BLaER1 (cell line): Measurements from ENCODE around the gene FSCN2.

Source experiments
- H3K27ac ChIP-seq: shearing (Covaris generic); formaldehyde crosslinking; 2 replicates; pipeline ENCODE4 v1.8.1; 2022
- H3K27me3 ChIP-seq: shearing (Covaris generic); formaldehyde crosslinking; 2 replicates; pipeline ENCODE4 v1.8.1; 2022
- H3K36me3 ChIP-seq: shearing (Covaris generic); formaldehyde crosslinking; 2 replicates; pipeline ENCODE4 v1.8.1; 2022
- H3K4me1 ChIP-seq: shearing (Covaris generic); formaldehyde crosslinking; 2 replicates; pipeline ENCODE4 v1.8.1; 2022
- H3K4me2 ChIP-seq: shearing (Covaris generic); formaldehyde crosslinking; 2 replicates; pipeline ENCODE4 v1.8.1; 2022
- H3K4me3 ChIP-seq: shearing (Covaris generic); formaldehyde crosslinking; 2 replicates; pipeline ENCODE4 v1.8.1; 2022
- H3K9ac ChIP-seq: shearing (Covaris generic); formaldehyde crosslinking; 2 replicates; pipeline ENCODE4 v1.8.1; 2022
- H3K9me3 ChIP-seq: shearing (Covaris generic); formaldehyde crosslinking; 2 replicates; pipeline ENCODE4 v1.8.1; 2022
- H4K20me1 ChIP-seq: shearing (Covaris generic); formaldehyde crosslinking; 2 replicates; pipeline ENCODE4 v1.8.1; 2022
- Cebpa-rat ChIP-seq: shearing (Covaris generic); IDR thresholded peaks from 2 replicates; pipeline ENCODE4 v1.8.1; 2022

Gene FSCN2

GRCh38 chr17:81534157-81535006 lies 6.2 kb downstream of the FSCN2 start:
- H3K4me2 ChIP-seq = peak overlapping the region; percentile 80
- H3K27me3 ChIP-seq = peaks cover 26% of the 10 kb centered on the region
- peak overlapping the region; percentile 53 for H3K9ac ChIP-seq
- peaks cover 54% of the 10 kb centered on the region for H4K20me1 ChIP-seq
- peak overlapping the region; percentile 64 for H3K27ac ChIP-seq
- H3K4me1 ChIP-seq = peaks cover 58% of the 10 kb centered on the region
- H3K36me3 ChIP-seq = peaks cover 14% of the 10 kb centered on the region; the same call in 1 of the 2 replicates
- H3K4me3 ChIP-seq = no peak overlapping the region
- H3K9me3 ChIP-seq = 0 out of 2 replicates have a peak, but pooled peaks cover 7% of the 10 kb centered on the region
- no peak for TF ChIP-seq Cebpa-rat

DNA sequence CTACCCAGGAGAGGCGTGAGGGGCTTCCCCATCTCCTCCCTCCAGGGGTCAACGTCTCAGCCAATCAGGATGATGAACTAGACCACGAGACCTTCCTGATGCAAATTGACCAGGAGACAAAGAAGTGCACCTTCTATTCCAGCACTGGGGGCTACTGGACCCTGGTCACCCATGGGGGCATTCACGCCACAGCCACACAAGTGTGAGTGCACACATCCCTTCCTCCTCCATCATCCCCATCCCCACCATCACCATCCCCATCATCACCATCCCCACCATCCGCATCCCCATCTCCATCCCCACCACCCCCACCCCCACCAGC lies 6.8 kb downstream of the FSCN2 start:
- peak overlapping the region; percentile 53 for H3K9ac ChIP-seq
- H3K4me1 ChIP-seq = peaks cover 59% of the 10 kb centered on the region
- peaks cover 20% of the 10 kb centered on the region for H3K36me3 ChIP-seq
- H3K9me3 ChIP-seq = 0 out of 2 replicates have a peak, but pooled peaks cover 7% of the 10 kb centered on the region
- H3K4me3 ChIP-seq = no peak overlapping the region
- H4K20me1 ChIP-seq = peaks cover 55% of the 10 kb centered on the region
- peaks cover 23% of the 10 kb centered on the region for H3K27me3 ChIP-seq
- no peak for TF ChIP-seq Cebpa-rat
- H3K27ac ChIP-seq = peak overlapping the region; percentile 64
- H3K4me2 ChIP-seq = peak overlapping the region; percentile 80

DNA sequence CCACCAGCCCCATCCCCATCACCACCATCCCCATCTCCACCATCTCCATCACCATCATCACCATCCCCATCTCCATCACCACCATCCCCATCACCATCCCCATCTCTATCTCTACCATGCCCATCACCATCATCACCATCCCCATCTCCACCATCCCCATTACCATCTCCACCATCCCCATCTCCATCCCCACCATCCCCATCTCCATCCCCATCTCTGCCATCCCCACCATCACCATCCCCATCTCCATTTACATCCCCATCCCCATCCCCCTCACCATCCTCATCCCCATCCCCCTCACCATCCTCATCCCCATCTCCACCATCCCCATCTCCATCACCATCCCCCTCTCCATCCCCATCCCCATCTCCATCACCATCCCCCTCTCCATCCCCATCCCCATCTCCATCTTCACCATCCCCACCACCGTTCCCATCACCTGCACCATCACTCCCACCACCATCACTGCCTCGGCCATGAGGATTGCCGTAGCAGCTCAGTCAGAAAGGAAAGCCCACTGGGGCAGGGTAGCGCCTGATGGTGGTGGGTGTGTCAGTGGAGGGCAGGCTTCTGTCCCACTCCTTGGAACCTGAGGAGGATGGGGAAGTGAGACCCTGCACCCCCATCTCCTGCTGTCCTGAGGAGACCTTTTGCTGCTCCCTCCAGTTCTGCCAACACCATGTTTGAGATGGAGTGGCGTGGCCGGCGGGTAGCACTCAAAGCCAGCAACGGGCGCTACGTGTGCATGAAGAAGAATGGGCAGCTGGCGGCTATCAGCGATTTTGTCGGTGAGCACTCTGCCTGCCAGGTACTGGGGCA lies 7.5 kb downstream of the FSCN2 start:
- Histone ChIP-seq H3K27me3 (peaks cover 18% of the 10 kb centered on the region), H3K4me1 (peaks cover 52% of the 10 kb centered on the region), H3K36me3 (peaks cover 27% of the 10 kb centered on the region), H3K4me3 (no peak overlapping the region), H3K27ac (no peak overlapping the region), H4K20me1 (peaks cover 55% of the 10 kb centered on the region), H3K9ac (no peak overlapping the region), H3K9me3 (0 out of 2 replicates have a peak, but pooled peaks cover 7% of the 10 kb centered on the region), H3K4me2 (no peak overlapping the region)
- no peak for TF ChIP-seq Cebpa-rat

- no peak overlapping the region for H3K9ac ChIP-seq
- no peak overlapping the region for H3K27ac ChIP-seq
- H3K4me2 ChIP-seq = no peak overlapping the region
- peaks cover 36% of the 10 kb centered on the region for H3K36me3 ChIP-seq
- H3K9me3 ChIP-seq = 0 out of 2 replicates have a peak, but pooled peaks cover 4% of the 10 kb centered on the region
- H3K4me1 ChIP-seq = peaks cover 50% of the 10 kb centered on the region
- H4K20me1 ChIP-seq = peaks cover 55% of the 10 kb centered on the region
- no peak overlapping the region for H3K4me3 ChIP-seq
- TF ChIP-seq Cebpa-rat = no peak
- H3K27me3 ChIP-seq = peaks cover 18% of the 10 kb centered on the region
These were observed 8.4 kb downstream of the FSCN2 start for GRCh38 chr17:81536299-81537290.

GRCh38 chr17:81537343-81537855 lies 9.2 kb downstream of the FSCN2 start:
- Histone ChIP-seq H3K27me3 (peaks cover 18% of the 10 kb centered on the region), H3K9me3 (no peaks in the 10 kb centered on the region), H3K4me2 (peak overlapping the region; percentile 63), H4K20me1 (peaks cover 55% of the 10 kb centered on the region), H3K4me3 (no peak overlapping the region), H3K9ac (no peak overlapping the region), H3K4me1 (peaks cover 50% of the 10 kb centered on the region), H3K36me3 (peaks cover 41% of the 10 kb centered on the region), H3K27ac (0 out of 2 replicates have a peak overlapping the region, but pooled peaks have one; percentile 44)
- TF ChIP-seq Cebpa-rat = no peak

- Histone ChIP-seq H3K4me3 (no peak overlapping the region), H3K4me1 (peaks cover 48% of the 10 kb centered on the region), H3K36me3 (peaks cover 47% of the 10 kb centered on the region), H3K27ac (0 out of 2 replicates have a peak overlapping the region, but pooled peaks have one; percentile 44), H3K4me2 (peak overlapping the region; percentile 63), H3K9ac (no peak overlapping the region), H3K27me3 (peaks cover 18% of the 10 kb centered on the region), H4K20me1 (peaks cover 51% of the 10 kb centered on the region), H3K9me3 (no peaks in the 10 kb centered on the region)
- TF ChIP-seq Cebpa-rat = no peak
These were observed 9.8 kb downstream of the FSCN2 start for GRCh38 chr17:81537856-81538555.

DNA sequence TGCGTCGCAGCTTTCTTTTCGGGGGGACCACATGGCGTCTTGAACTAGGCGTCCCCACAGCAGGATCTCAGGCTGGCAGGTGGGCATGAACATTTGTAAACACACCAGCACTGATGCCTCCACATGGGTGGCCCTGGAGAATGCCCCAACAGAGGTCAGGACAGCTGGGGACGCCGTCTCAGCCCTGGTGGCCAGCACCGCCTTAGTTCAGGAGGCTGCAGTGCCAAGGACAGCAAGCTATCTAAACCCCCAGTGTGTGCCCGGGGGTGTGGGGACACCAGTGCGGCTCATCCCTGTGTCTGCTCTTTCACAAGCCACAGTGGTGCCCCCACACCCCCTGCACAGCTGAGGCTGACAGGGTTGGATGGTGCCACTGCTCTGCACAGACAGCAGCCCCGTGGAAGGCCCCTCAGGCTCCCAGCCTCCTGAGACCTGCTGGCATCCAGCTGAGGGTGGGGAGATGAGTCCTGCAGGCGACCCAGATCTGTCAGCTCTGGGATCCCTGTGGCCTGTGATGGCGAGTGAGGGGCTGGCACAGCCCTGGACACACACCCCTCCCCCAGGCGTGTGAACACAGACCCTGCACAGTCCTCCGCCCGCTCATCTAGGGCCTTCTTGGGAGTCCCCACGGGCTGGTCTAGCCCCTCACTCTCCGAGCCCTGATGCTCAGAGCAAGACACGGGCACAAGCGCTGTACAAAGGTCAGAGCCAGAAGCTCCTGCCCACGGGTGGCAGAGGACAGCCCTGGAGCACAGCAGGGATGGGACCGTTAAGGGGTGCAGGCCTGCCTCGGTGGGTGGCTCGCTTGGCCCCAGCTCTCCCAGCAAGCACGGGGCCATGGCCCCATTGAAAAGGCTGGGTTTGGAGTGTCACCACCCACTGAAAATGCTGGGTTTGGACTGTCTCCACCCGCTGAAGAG lies 10.7 kb downstream of the FSCN2 start:
- Histone ChIP-seq H3K27ac (0 out of 2 replicates have a peak overlapping the region, but pooled peaks have one; percentile 44), H3K4me1 (peaks cover 42% of the 10 kb centered on the region), H3K9ac (0 out of 2 replicates have a peak overlapping the region, but pooled peaks have one; percentile 10), H3K4me3 (no peak overlapping the region), H3K27me3 (peaks cover 18% of the 10 kb centered on the region), H3K9me3 (no peaks in the 10 kb centered on the region), H3K36me3 (peaks cover 56% of the 10 kb centered on the region), H3K4me2 (peak overlapping the region; percentile 63), H4K20me1 (peaks cover 43% of the 10 kb centered on the region)
- no peak for TF ChIP-seq Cebpa-rat

GRCh38 chr17:81539571-81539900 lies 11.4 kb downstream of the FSCN2 start:
- TF ChIP-seq Cebpa-rat = no peak
- Histone ChIP-seq H3K27ac (no peak overlapping the region), H3K9ac (no peak overlapping the region), H3K27me3 (peaks cover 18% of the 10 kb centered on the region), H3K36me3 (peaks cover 63% of the 10 kb centered on the region), H3K4me1 (peaks cover 36% of the 10 kb centered on the region), H3K9me3 (no peaks in the 10 kb centered on the region), H3K4me2 (no peak overlapping the region), H3K4me3 (no peak overlapping the region), H4K20me1 (peaks cover 43% of the 10 kb centered on the region)
